ENCODE results near the gene SLC38A11.

The SLC38A11 gene

GRCh38 chr2:164896226-164896625 is 59.1 kb downstream of the SLC38A11 start:
- no peak for DNase-seq
- Histone ChIP-seq H3K9me3 (ENCODE audit: severe bottlenecking) (no peaks in the 10 kb centered on the region), H3K36me3 (no peaks in the 10 kb centered on the region), H3K27ac (no peak overlapping the region), H3K4me3 (ENCODE audit: low read depth, low read length) (no peak overlapping the region), H3K27me3 (ENCODE audit: insufficient read depth, low read depth, severe bottlenecking) (no peaks in the 10 kb centered on the region)
- TF ChIP-seq CTCF (IDR thresholded peaks at IDR 0.05; ENCODE audit: low read depth, low read length): no peak

- TF ChIP-seq CTCF (IDR thresholded peaks at IDR 0.05; ENCODE audit: low read depth, low read length): no peak
- Histone ChIP-seq H3K36me3 (no peaks in the 10 kb centered on the region), H3K4me3 (ENCODE audit: low read depth, low read length) (no peak overlapping the region), H3K27me3 (ENCODE audit: insufficient read depth, low read depth, severe bottlenecking) (no peaks in the 10 kb centered on the region), H3K27ac (peak overlapping the region; percentile 58), H3K9me3 (ENCODE audit: severe bottlenecking) (no peaks in the 10 kb centered on the region)
- DNase-seq: no peak
These were observed 63.9 kb downstream of the SLC38A11 start for GRCh38 chr2:164891460-164891859.

GRCh38 chr2:164890544-164890943 is 64.8 kb downstream of the SLC38A11 start:
- peak; percentile 66 for DNase-seq
- TF ChIP-seq CTCF (IDR thresholded peaks at IDR 0.05; ENCODE audit: low read depth, low read length): no peak
- H3K9me3 ChIP-seq (ENCODE audit: severe bottlenecking): no peaks in the 10 kb centered on the region
- H3K27me3 ChIP-seq (ENCODE audit: insufficient read depth, low read depth, severe bottlenecking): no peaks in the 10 kb centered on the region
- peak overlapping the region; percentile 58 for H3K27ac ChIP-seq
- no peak overlapping the region for H3K4me3 ChIP-seq (ENCODE audit: low read depth, low read length)
- H3K36me3 ChIP-seq: no peaks in the 10 kb centered on the region

- H3K4me3 ChIP-seq (ENCODE audit: low read depth, low read length): no peak overlapping the region
These were observed 66.7 kb downstream of the SLC38A11 start for GRCh38 chr2:164888592-164888991.

GRCh38 chr2:164887434-164888144 is 67.7 kb downstream of the SLC38A11 start:
- H3K27me3 ChIP-seq (ENCODE audit: insufficient read depth, low read depth, severe bottlenecking): no peaks in the 10 kb centered on the region
- no peaks in the 10 kb centered on the region for H3K9me3 ChIP-seq (ENCODE audit: severe bottlenecking)
- H3K27ac ChIP-seq: no peak overlapping the region
- H3K4me3 ChIP-seq (ENCODE audit: low read depth, low read length): no peak overlapping the region
- no peaks in the 10 kb centered on the region for H3K36me3 ChIP-seq
- TF ChIP-seq CTCF (IDR thresholded peaks at IDR 0.05; ENCODE audit: low read depth, low read length): no peak
- DNase-seq: no peak

More at GRCh38 chr2:164888592-164888991, 66.7 kb downstream of the SLC38A11 start:
- Histone ChIP-seq H3K9me3 (ENCODE audit: severe bottlenecking) (no peaks in the 10 kb centered on the region), H3K27me3 (ENCODE audit: insufficient read depth, low read depth, severe bottlenecking) (no peaks in the 10 kb centered on the region), H3K36me3 (no peaks in the 10 kb centered on the region), H3K27ac (no peak overlapping the region)
- TF ChIP-seq CTCF (IDR thresholded peaks at IDR 0.05; ENCODE audit: low read depth, low read length): no peak
- DNase-seq: no peak

- no peak for TF ChIP-seq CTCF (IDR thresholded peaks at IDR 0.05; ENCODE audit: low read depth, low read length)
- Histone ChIP-seq H3K9me3 (ENCODE audit: severe bottlenecking) (no peaks in the 10 kb centered on the region), H3K27ac (no peak overlapping the region), H3K27me3 (ENCODE audit: insufficient read depth, low read depth, severe bottlenecking) (no peaks in the 10 kb centered on the region), H3K36me3 (no peaks in the 10 kb centered on the region), H3K4me3 (ENCODE audit: low read depth, low read length) (no peak overlapping the region)
- DNase-seq: no peak
These were observed 73.0 kb downstream of the SLC38A11 start for GRCh38 chr2:164882276-164882675.

Measured in WERI-Rb-1 (cell line).